ENCODE measurements around the gene LRRC3C. TPM values are rescaled to one million over a fixed set of nuclear protein-coding genes. Genes with fewer than 3 reads are reported as not detected.

The LRRC3C gene
- total and polyA plus RNA-seq, 3 donors from 2014 or later: 0.47 to 0.78 TPM; not detected in 1

GRCh38 chr17:39924691-39925055, 2.9 kb upstream of the LRRC3C start:
- 85 to 86% methylated on average over 3 of the region's 3 CpGs for WGBS, 2 donors
- H3K27ac ChIP-seq: no peak overlapping the region
- intact Hi-C loops (cut with DNase I; ENCODE audit: low total_unique reads): no loop called here

GRCh38 chr17:39925282-39926134, 2.0 kb upstream of the LRRC3C start:
- no peaks in the 10 kb centered on the region for H3K36me3 ChIP-seq (ENCODE audit: low read depth, missing control alignments)

More at GRCh38 chr17:39924691-39925055, 2.9 kb upstream of the LRRC3C start:
- H3K36me3 ChIP-seq (ENCODE audit: low read depth, missing control alignments): no peaks in the 10 kb centered on the region
- DNase-seq: no peak
- H3K9me3 ChIP-seq: no peaks in the 10 kb centered on the region
- peaks cover 18% of the 10 kb centered on the region for H3K4me1 ChIP-seq
- H3K27me3 ChIP-seq: no peaks in the 10 kb centered on the region
- no peak for TF ChIP-seq POLR2A (IDR thresholded peaks at IDR 0.05)
- TF ChIP-seq, protein P1, sequence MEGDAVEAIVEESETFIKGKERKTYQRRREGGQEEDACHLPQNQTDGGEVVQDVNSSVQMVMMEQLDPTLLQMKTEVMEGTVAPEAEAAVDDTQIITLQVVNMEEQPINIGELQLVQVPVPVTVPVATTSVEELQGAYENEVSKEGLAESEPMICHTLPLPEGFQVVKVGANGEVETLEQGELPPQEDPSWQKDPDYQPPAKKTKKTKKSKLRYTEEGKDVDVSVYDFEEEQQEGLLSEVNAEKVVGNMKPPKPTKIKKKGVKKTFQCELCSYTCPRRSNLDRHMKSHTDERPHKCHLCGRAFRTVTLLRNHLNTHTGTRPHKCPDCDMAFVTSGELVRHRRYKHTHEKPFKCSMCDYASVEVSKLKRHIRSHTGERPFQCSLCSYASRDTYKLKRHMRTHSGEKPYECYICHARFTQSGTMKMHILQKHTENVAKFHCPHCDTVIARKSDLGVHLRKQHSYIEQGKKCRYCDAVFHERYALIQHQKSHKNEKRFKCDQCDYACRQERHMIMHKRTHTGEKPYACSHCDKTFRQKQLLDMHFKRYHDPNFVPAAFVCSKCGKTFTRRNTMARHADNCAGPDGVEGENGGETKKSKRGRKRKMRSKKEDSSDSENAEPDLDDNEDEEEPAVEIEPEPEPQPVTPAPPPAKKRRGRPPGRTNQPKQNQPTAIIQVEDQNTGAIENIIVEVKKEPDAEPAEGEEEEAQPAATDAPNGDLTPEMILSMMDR (IDR thresholded peaks at IDR 0.05): no peak
- H3K4me3 ChIP-seq: no peak overlapping the region

GRCh38 chr17:39926135-39926587, 1.4 kb upstream of the LRRC3C start:
- 30 to 47% methylated on average over 4 of the region's 4 CpGs for WGBS, 2 donors
- TF ChIP-seq POLR2A (IDR thresholded peaks at IDR 0.05): no peak
- TF ChIP-seq, protein P1 (IDR thresholded peaks at IDR 0.05): no peak
- H3K4me1 ChIP-seq: peaks cover 18% of the 10 kb centered on the region
- H3K9me3 ChIP-seq: no peaks in the 10 kb centered on the region
- intact Hi-C loops (cut with DNase I; ENCODE audit: low total_unique reads): no loop called here
- no peaks in the 10 kb centered on the region for H3K27me3 ChIP-seq
- no peak overlapping the region for H3K27ac ChIP-seq
- DNase-seq: no peak
- H3K4me3 ChIP-seq: peak overlapping the region; percentile 88 to 89
- H3K36me3 ChIP-seq (ENCODE audit: low read depth, missing control alignments): no peaks in the 10 kb centered on the region

More at GRCh38 chr17:39925282-39926134, 2.0 kb upstream of the LRRC3C start:
- H3K4me3 ChIP-seq: no peak overlapping the region
- no peaks in the 10 kb centered on the region for H3K9me3 ChIP-seq
- TF ChIP-seq, protein P1 (IDR thresholded peaks at IDR 0.05): no peak
- TF ChIP-seq POLR2A (IDR thresholded peaks at IDR 0.05): no peak
- peaks cover 18% of the 10 kb centered on the region for H3K4me1 ChIP-seq
- DNase-seq: no peak
- H3K27me3 ChIP-seq: no peaks in the 10 kb centered on the region
- 78 to 81% methylated on average over 8 to 11 of the region's 11 CpGs for WGBS, 2 donors
- intact Hi-C loops (cut with DNase I; ENCODE audit: low total_unique reads): no loop called here
- no peak overlapping the region for H3K27ac ChIP-seq

DNA sequence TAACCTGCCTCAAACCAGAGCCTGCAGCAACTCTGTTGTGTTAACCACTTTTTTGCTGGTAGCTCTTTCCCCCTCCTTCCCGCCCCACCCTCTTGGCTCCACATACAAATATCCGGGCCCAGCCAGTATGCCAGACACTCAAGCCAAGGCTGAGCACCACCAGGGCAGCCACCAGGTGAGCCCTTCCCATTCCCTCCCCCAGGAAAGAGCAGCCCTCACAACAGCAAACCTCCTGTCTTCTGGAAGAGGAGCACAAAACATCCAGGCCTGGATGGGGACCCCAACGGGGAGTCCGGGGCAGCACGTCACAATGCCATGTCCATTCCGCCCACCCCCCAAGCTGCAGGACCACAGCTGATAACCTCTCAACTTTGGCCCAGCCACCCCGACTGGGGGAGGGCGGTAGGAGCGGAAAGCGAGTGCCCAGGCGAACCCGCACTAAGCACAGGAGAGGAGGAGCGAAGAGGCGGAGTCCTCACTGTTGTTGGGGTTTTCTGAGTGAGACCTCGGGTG, 888 bp upstream of the LRRC3C start:
- TF ChIP-seq POLR2A (IDR thresholded peaks at IDR 0.05): no peak
- TF ChIP-seq, protein P1 (IDR thresholded peaks at IDR 0.05): no peak
- H3K27ac ChIP-seq: peak overlapping the region; percentile 77 to 78
- DNase-seq: peak; percentile 42
- no peaks in the 10 kb centered on the region for H3K27me3 ChIP-seq
- no peaks in the 10 kb centered on the region for H3K36me3 ChIP-seq (ENCODE audit: low read depth, missing control alignments)
- 0 to 4% methylated on average over 5 to 15 of the region's 15 CpGs for WGBS, 2 donors
- peak overlapping the region; percentile 88 to 89 for H3K4me3 ChIP-seq
- no peaks in the 10 kb centered on the region for H3K9me3 ChIP-seq
- intact Hi-C loops (cut with DNase I; ENCODE audit: low total_unique reads): no loop called here
- H3K4me1 ChIP-seq: peaks cover 18% of the 10 kb centered on the region
